ENCODE results near the gene RAB42. TPM values are rescaled to one million over a fixed set of nuclear protein-coding genes. Genes with fewer than 3 reads are reported as not detected.

RAB42 gene
- total and polyA plus RNA-seq, 9 of the 15 experiments (the other 6 are each of a cell fraction or from before 2014, with no cell fraction given) = 0.07 to 0.14 (median 0.12) TPM; not detected in 6

DNA sequence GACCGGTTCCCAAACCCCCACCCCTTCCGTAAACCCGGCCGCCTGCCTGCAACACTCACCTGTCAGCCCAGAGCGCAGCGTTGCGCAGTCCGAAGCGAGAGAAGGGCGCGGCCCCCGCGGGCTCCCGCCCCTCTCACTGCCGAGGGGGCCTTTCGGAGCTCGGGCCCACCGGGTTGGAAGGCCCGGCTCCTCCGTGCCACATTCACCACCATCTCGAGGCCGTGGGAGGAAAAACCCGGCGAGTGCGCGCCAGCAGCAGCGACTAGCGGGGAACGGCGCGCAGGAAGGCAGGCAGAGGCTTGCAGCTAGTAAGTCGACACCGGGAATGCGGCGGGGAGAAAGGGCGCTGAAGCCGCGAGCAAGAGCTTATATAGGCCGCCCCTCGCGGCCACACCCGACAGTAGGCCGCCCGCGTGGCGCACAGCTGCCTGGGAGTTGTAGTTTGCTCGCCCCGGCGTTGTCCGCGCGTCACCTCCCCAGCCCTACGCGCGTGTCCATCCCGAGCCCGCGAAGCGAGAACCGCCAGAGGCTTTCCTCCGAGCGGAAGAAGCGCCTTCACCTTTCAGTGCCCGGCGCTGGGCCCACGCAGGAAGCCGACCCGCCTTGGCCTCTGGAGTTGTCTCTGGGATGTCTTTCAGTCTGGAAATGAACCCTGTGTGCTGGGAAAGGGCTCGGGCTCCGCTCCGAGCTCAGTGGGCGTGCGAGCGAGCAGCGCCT is 10.4 kb upstream of the RAB42 start (continued):
- TF ChIP-seq, protein P1, sequence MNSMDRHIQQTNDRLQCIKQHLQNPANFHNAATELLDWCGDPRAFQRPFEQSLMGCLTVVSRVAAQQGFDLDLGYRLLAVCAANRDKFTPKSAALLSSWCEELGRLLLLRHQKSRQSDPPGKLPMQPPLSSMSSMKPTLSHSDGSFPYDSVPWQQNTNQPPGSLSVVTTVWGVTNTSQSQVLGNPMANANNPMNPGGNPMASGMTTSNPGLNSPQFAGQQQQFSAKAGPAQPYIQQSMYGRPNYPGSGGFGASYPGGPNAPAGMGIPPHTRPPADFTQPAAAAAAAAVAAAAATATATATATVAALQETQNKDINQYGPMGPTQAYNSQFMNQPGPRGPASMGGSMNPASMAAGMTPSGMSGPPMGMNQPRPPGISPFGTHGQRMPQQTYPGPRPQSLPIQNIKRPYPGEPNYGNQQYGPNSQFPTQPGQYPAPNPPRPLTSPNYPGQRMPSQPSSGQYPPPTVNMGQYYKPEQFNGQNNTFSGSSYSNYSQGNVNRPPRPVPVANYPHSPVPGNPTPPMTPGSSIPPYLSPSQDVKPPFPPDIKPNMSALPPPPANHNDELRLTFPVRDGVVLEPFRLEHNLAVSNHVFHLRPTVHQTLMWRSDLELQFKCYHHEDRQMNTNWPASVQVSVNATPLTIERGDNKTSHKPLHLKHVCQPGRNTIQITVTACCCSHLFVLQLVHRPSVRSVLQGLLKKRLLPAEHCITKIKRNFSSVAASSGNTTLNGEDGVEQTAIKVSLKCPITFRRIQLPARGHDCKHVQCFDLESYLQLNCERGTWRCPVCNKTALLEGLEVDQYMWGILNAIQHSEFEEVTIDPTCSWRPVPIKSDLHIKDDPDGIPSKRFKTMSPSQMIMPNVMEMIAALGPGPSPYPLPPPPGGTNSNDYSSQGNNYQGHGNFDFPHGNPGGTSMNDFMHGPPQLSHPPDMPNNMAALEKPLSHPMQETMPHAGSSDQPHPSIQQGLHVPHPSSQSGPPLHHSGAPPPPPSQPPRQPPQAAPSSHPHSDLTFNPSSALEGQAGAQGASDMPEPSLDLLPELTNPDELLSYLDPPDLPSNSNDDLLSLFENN (IDR thresholded peaks at IDR 0.05; ENCODE audit: low read depth in 2 of 2, low read length in 2 of 2) = peak in 1 of 2 experiments; percentile 93; a peak in 2 of 4 replicates
- TF ChIP-seq ZBTB1 (CRISPR knock-in tag; IDR thresholded peaks at IDR 0.05; ENCODE audit: borderline replicate concordance, low read depth) (0 out of 2 replicates have a peak, but pooled peaks have one; percentile 69), TAF7 (tag; IDR thresholded peaks at IDR 0.05) (peak; percentile 99), KDM5B (IDR thresholded peaks at IDR 0.05; ENCODE audit: insufficient replicate concordance, low read depth, low read length) (peak; percentile 100), POLR3A (IDR thresholded peaks at IDR 0.05; ENCODE audit: borderline replicate concordance, extremely low read depth, insufficient read depth, insufficient read length) (no peak), ZNF324 (CRISPR knock-in tag; IDR thresholded peaks at IDR 0.05) (no peak), TAF1 (IDR thresholded peaks at IDR 0.05; ENCODE audit: control insufficient read depth, extremely low read depth, insufficient read depth, low read length, severe bottlenecking) (peak; percentile 100), HDGF (IDR thresholded peaks at IDR 0.05) (no peak; the same call in none of the 2 replicates), TCF3 (CRISPR knock-in tag; IDR thresholded peaks at IDR 0.05) (no peak), ZNF644 (tag; IDR thresholded peaks at IDR 0.05; ENCODE audit: low read depth) (no peak), ZBTB17 (CRISPR knock-in tag; IDR thresholded peaks at IDR 0.05) (peak; percentile 79), ZNF316 (IDR thresholded peaks at IDR 0.05) (peak; percentile 60), EP400 (IDR thresholded peaks at IDR 0.05) (peak; percentile 94), ZNF175 (CRISPR knock-in tag; IDR thresholded peaks at IDR 0.05; ENCODE audit: low read depth) (peak; percentile 76; the same call in 1 of the 2 replicates), MAFF (IDR thresholded peaks at IDR 0.05; ENCODE audit: low read length) (no peak), GATAD2B (IDR thresholded peaks at IDR 0.05; ENCODE audit: borderline replicate concordance) (no peak; the same call in 1 of the 2 replicates), MBD2 (IDR thresholded peaks at IDR 0.05; ENCODE audit: borderline replicate concordance, low read depth) (peak; percentile 97), FOSL1 (tag; conservative IDR thresholded peaks at IDR 0.05) (peak; percentile 42), PPARD (CRISPR knock-in tag; IDR thresholded peaks at IDR 0.05) (no peak)
- TF ChIP-seq, protein P2, sequence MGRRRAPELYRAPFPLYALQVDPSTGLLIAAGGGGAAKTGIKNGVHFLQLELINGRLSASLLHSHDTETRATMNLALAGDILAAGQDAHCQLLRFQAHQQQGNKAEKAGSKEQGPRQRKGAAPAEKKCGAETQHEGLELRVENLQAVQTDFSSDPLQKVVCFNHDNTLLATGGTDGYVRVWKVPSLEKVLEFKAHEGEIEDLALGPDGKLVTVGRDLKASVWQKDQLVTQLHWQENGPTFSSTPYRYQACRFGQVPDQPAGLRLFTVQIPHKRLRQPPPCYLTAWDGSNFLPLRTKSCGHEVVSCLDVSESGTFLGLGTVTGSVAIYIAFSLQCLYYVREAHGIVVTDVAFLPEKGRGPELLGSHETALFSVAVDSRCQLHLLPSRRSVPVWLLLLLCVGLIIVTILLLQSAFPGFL (CRISPR knock-in tag; IDR thresholded peaks at IDR 0.05) = peak; percentile 76
- TF ChIP-seq, protein P3, sequence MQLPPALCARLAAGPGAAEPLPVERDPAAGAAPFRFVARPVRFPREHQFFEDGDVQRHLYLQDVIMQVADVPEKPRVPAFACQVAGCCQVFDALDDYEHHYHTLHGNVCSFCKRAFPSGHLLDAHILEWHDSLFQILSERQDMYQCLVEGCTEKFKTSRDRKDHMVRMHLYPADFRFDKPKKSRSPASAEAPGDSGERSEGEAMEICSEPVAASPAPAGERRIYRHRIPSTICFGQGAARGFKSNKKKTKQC (CRISPR knock-in tag; IDR thresholded peaks at IDR 0.05) = peak; percentile 97
